ENCODE measurements around the gene AVL9.
A peak's percentile ranks its signal among the peaks of the same experiment; 100 is the strongest.
"Not testable (repeated sequence)": the region's sequence is repeated elsewhere in the genome, so short reads cannot be mapped to it uniquely, and the experiment has no call there.

AVL9 gene

GRCh38 chr7:32573110-32573687 lies 77.9 kb downstream of the AVL9 start:
- peaks cover 0 to 3% of the 10 kb centered on the region in 2 donors for H3K4me1 Mint-ChIP-seq
- H3K4me3 Mint-ChIP-seq: no peak overlapping the region
- DNase-seq (no peak), ATAC-seq (replicated peaks) (no peak)
- peak overlapping the region; percentile 34 for H3K27ac Mint-ChIP-seq
- H3K9me3 Mint-ChIP-seq: no peaks in the 10 kb centered on the region
- peaks cover 14 to 30% of the 10 kb centered on the region in 2 donors for H3K36me3 Mint-ChIP-seq
- no peaks in the 10 kb centered on the region for H3K27me3 Mint-ChIP-seq

DNA sequence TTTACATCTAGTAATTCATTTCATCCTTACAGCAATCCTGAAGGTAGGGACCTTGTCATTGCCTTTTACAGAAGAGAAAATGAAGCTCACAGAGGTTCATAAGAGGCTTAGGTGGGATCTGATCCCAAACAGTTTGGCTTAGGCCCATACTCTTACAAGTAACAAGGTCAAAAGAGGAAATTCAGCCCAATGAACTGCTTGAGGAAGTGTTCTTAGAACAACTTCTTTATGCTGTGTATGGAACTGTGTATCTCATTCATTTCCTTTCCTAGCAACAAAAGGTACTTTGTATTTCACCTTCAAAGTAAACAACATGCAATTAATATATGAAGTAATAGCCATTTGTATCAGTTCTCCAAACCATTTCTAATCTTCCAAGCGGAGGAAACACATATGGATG lies 79.3 kb downstream of the AVL9 start:
- H3K9me3 Mint-ChIP-seq: no peaks in the 10 kb centered on the region
- DNase-seq (no peak), ATAC-seq (replicated peaks) (no peak)
- no peak overlapping the region for H3K27ac Mint-ChIP-seq
- no peaks in the 10 kb centered on the region for H3K27me3 Mint-ChIP-seq
- peaks cover 0 to 3% of the 10 kb centered on the region in 2 donors for H3K4me1 Mint-ChIP-seq
- peaks cover 14 to 31% of the 10 kb centered on the region in 2 donors for H3K36me3 Mint-ChIP-seq
- no peak overlapping the region for H3K4me3 Mint-ChIP-seq

DNA sequence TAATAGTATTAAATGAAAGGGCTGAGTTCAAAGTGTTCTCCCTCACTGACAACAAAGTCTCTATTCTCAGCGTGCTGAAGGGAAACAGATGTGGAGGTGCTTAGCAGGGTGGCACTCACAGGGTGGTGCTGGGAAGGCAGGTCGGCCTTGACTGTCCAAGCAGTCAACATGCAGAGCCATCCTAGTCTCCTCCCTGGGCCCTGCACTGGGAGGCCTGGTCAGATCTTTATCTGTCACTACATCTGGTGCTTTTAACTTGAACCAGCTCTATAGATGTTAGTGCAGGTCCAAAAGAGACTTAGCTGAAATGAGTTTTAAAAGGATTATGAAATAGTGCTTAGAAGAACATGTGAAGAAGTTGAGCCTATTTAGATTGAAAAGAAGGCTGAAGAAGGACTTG lies 82.1 kb downstream of the AVL9 start:
- DNase-seq (no peak), ATAC-seq (replicated peaks) (no peak)
- Mint-ChIP-seq H3K36me3 (peaks cover 22 to 33% of the 10 kb centered on the region in 2 donors), H3K4me1 (peaks cover 0 to 3% of the 10 kb centered on the region in 2 donors), H3K27me3 (no peaks in the 10 kb centered on the region), H3K27ac (no peak overlapping the region), H3K4me3 (no peak overlapping the region), H3K9me3 (no peaks in the 10 kb centered on the region)

- Mint-ChIP-seq H3K9me3 (no peaks in the 10 kb centered on the region), H3K27me3 (no peaks in the 10 kb centered on the region), H3K4me1 (peaks cover 0 to 3% of the 10 kb centered on the region in 2 donors), H3K36me3 (peaks cover 28 to 41% of the 10 kb centered on the region in 2 donors), H3K4me3 (no peak overlapping the region), H3K27ac (no peak overlapping the region)
- no peak for DNase-seq
- ATAC-seq (replicated peaks): no peak
Observed at GRCh38 chr7:32579776-32580175, 84.5 kb downstream of the AVL9 start.

DNA sequence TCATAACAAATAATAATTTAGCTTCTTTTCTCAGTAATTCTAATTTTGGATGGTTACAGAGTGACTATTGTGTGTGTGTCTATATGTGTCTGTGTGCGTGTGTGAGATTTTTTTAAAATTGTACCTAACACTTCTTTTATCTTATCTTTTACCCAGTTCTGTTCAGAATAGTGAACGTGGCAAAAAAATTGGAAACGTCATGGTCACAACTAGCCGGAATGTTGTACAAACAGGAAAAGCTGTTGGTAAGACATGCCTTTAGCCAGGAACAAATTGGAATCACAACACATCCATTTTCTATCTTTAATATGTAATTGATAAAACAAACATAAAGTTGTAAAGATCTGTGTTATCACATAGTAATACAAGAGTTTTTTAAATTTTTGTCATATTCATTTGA lies 85.4 kb downstream of the AVL9 start:
- DNase-seq: no peak
- no peaks in the 10 kb centered on the region for H3K27me3 Mint-ChIP-seq
- H3K36me3 Mint-ChIP-seq: peaks cover 28 to 40% of the 10 kb centered on the region in 2 donors
- ATAC-seq (replicated peaks): no peak
- no peaks in the 10 kb centered on the region for H3K9me3 Mint-ChIP-seq
- no peak overlapping the region for H3K4me3 Mint-ChIP-seq
- H3K27ac Mint-ChIP-seq: no peak overlapping the region
- H3K4me1 Mint-ChIP-seq: peaks cover 0 to 3% of the 10 kb centered on the region in 2 donors

- Mint-ChIP-seq H3K9me3 (no peaks in the 10 kb centered on the region), H3K36me3 (peaks cover 28 to 34% of the 10 kb centered on the region in 2 donors), H3K4me3 (no peak overlapping the region), H3K27me3 (no peaks in the 10 kb centered on the region), H3K27ac (no peak overlapping the region), H3K4me1 (peaks cover 1 to 3% of the 10 kb centered on the region in 2 donors)
- DNase-seq (no peak), ATAC-seq (replicated peaks) (no peak)
Observed at GRCh38 chr7:32582036-32582435, 86.7 kb downstream of the AVL9 start.

- Mint-ChIP-seq H3K27me3 (no peaks in the 10 kb centered on the region), H3K27ac (peak overlapping the region; percentile 22), H3K9me3 (no peaks in the 10 kb centered on the region), H3K36me3 (peaks cover 24 to 33% of the 10 kb centered on the region in 2 donors), H3K4me3 (no peak overlapping the region), H3K4me1 (peaks cover 3 to 8% of the 10 kb centered on the region in 2 donors)
- ATAC-seq (replicated peaks) (no peak), DNase-seq (no peak)
Observed at GRCh38 chr7:32583791-32584190, 88.5 kb downstream of the AVL9 start.

- Mint-ChIP-seq H3K9me3 (no peaks in the 10 kb centered on the region), H3K27ac (peak overlapping the region; percentile 3), H3K4me3 (no peak overlapping the region), H3K27me3 (no peaks in the 10 kb centered on the region), H3K36me3 (peaks cover 28 to 44% of the 10 kb centered on the region in 2 donors), H3K4me1 (peaks cover 9 to 16% of the 10 kb centered on the region in 2 donors)
- DNase-seq: no peak
- ATAC-seq (replicated peaks): no peak
Observed at GRCh38 chr7:32586291-32587221, 91.3 kb downstream of the AVL9 start.

GRCh38 chr7:32587411-32587948 lies 92.2 kb downstream of the AVL9 start:
- no peak for ATAC-seq (replicated peaks)

DNA sequence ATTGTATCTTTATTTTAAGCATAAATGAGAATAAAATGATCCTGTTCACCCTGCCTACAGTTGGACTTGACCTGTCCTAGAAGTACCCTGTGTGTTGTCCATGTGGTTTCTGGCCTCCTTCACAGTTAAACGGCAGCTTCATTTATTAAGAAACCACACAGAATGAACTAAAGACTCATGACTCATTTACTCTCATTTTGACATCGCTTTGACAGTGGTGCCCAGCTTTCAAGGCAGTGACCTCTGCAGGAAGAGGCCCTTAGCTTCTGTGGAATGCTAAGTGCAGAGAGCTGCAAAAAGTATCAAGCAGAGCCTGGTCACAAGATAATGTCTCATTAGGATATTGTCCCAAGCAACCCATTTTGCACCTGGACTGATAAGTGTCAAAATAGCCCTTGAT lies 93.4 kb downstream of the AVL9 start:
- no peaks in the 10 kb centered on the region for H3K27me3 Mint-ChIP-seq
- peaks cover 22 to 36% of the 10 kb centered on the region in 2 donors for H3K36me3 Mint-ChIP-seq
- ATAC-seq (replicated peaks): peak; percentile 76 to 85
- H3K27ac Mint-ChIP-seq: peak overlapping the region; percentile 9
- DNase-seq: no peak
- H3K4me3 Mint-ChIP-seq: no peak overlapping the region
- H3K9me3 Mint-ChIP-seq: no peaks in the 10 kb centered on the region
- peaks cover 9 to 17% of the 10 kb centered on the region in 2 donors for H3K4me1 Mint-ChIP-seq

More at GRCh38 chr7:32587411-32587948, 92.2 kb downstream of the AVL9 start:
- Mint-ChIP-seq H3K27me3 (no peaks in the 10 kb centered on the region), H3K36me3 (peaks cover 25 to 45% of the 10 kb centered on the region in 2 donors), H3K27ac (no peak overlapping the region), H3K4me3 (no peak overlapping the region), H3K9me3 (no peaks in the 10 kb centered on the region), H3K4me1 (peaks cover 9 to 17% of the 10 kb centered on the region in 2 donors)
- DNase-seq: no peak

GRCh38 chr7:32591938-32592337 lies 96.6 kb downstream of the AVL9 start:
- peaks cover 14 to 30% of the 10 kb centered on the region in 2 donors for H3K36me3 Mint-ChIP-seq
- H3K27me3 Mint-ChIP-seq: no peaks in the 10 kb centered on the region
- H3K4me3 Mint-ChIP-seq: no peak overlapping the region
- H3K4me1 Mint-ChIP-seq: peaks cover 9 to 16% of the 10 kb centered on the region in 2 donors
- DNase-seq (no peak), ATAC-seq (replicated peaks) (no peak)
- H3K9me3 Mint-ChIP-seq: no peaks in the 10 kb centered on the region
- H3K27ac Mint-ChIP-seq: no peak overlapping the region

GRCh38 chr7:32592701-32593100 lies 97.4 kb downstream of the AVL9 start:
- Mint-ChIP-seq H3K9me3 (peaks cover 0 to 2% of the 10 kb centered on the region in 2 donors), H3K4me3 (no peak overlapping the region), H3K36me3 (peaks cover 10 to 27% of the 10 kb centered on the region in 2 donors), H3K27ac (no peak overlapping the region), H3K27me3 (no peaks in the 10 kb centered on the region), H3K4me1 (peaks cover 9% of the 10 kb centered on the region in 2 donors)
- no peak for ATAC-seq (replicated peaks)
- no peak for DNase-seq

GRCh38 chr7:32594965-32595490 lies 99.7 kb downstream of the AVL9 start:
- DNase-seq (no peak), ATAC-seq (replicated peaks) (no peak)
- H3K36me3 Mint-ChIP-seq: peaks cover 12 to 35% of the 10 kb centered on the region in 2 donors
- H3K4me1 Mint-ChIP-seq: peaks cover 6 to 9% of the 10 kb centered on the region in 2 donors
- no peak overlapping the region for H3K4me3 Mint-ChIP-seq
- no peaks in the 10 kb centered on the region for H3K27me3 Mint-ChIP-seq
- peaks cover 6 to 8% of the 10 kb centered on the region in 2 donors for H3K9me3 Mint-ChIP-seq
- no peak overlapping the region for H3K27ac Mint-ChIP-seq

DNA sequence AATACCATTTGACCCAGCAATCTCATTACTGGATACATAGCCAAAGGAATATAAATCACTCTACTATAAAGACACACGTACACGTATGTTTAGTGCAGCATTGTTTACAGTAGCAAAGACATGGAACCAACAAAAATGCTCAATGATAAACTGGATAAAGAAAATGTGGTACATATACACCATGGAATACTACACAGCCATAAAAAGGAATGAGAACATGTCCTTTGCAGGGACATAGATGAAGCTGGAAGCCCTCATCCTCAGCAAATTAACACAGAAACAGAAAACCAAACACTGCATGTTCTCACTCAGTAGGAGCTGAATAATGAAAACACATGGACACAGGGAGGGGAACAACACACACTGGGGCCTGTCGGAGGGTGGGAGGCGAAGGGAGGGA lies 105.9 kb downstream of the AVL9 start:
- not testable (repeated sequence) for H3K4me1 Mint-ChIP-seq; DNase-seq; ATAC-seq (replicated peaks); H3K4me3 Mint-ChIP-seq; H3K27me3 Mint-ChIP-seq; H3K27ac Mint-ChIP-seq
- H3K36me3 Mint-ChIP-seq: peaks cover 13 to 38% of the 10 kb centered on the region in 2 donors
- peaks cover 17 to 26% of the 10 kb centered on the region in 2 donors for H3K9me3 Mint-ChIP-seq
